GM12874 (cell line): ENCODE results near the gene SULF2.

Experiments
- CTCF ChIP-seq: IDR thresholded peaks from 2 replicates; pipeline ENCODE4 v1.5.1; 2011; ENCODE audit warnings: low read depth, mild to moderate bottlenecking, control low read depth, low read length, moderate library complexity; ENCODE audit not compliant: insufficient read depth

The SULF2 gene

GRCh38 chr20:47782920-47783552 is 2.2 kb downstream of the SULF2 start:
- no peak for TF ChIP-seq CTCF

GRCh38 chr20:47782076-47782475 is 3.2 kb downstream of the SULF2 start:
- no peak for TF ChIP-seq CTCF

GRCh38 chr20:47781632-47782031 is 3.6 kb downstream of the SULF2 start:
- no peak for TF ChIP-seq CTCF

- no peak for TF ChIP-seq CTCF
These were observed 4.4 kb downstream of the SULF2 start for GRCh38 chr20:47780720-47781389.

- no peak for TF ChIP-seq CTCF
These were observed 6.6 kb downstream of the SULF2 start for GRCh38 chr20:47778398-47779354.

- TF ChIP-seq CTCF: no peak
These were observed 8.1 kb downstream of the SULF2 start for GRCh38 chr20:47777220-47777619.

- TF ChIP-seq CTCF: no peak
These were observed 8.6 kb downstream of the SULF2 start for GRCh38 chr20:47776639-47777038.
